Measurements from ENCODE around the gene ULK4.

GRCh38 chr3:41690766-41691563, 270.9 kb downstream of the ULK4 start:
- TF ChIP-seq CTCF (IDR thresholded peaks at IDR 0.05; ENCODE audit: insufficient read depth, low read length) (no peak), POLR2AphosphoS5 (IDR thresholded peaks at IDR 0.05; ENCODE audit: low read depth) (no peak), REST (IDR thresholded peaks at IDR 0.05; ENCODE audit: insufficient replicate concordance, low read depth) (no peak)
